Measurements from ENCODE around the gene TRIM17.

Gene TRIM17

DNA sequence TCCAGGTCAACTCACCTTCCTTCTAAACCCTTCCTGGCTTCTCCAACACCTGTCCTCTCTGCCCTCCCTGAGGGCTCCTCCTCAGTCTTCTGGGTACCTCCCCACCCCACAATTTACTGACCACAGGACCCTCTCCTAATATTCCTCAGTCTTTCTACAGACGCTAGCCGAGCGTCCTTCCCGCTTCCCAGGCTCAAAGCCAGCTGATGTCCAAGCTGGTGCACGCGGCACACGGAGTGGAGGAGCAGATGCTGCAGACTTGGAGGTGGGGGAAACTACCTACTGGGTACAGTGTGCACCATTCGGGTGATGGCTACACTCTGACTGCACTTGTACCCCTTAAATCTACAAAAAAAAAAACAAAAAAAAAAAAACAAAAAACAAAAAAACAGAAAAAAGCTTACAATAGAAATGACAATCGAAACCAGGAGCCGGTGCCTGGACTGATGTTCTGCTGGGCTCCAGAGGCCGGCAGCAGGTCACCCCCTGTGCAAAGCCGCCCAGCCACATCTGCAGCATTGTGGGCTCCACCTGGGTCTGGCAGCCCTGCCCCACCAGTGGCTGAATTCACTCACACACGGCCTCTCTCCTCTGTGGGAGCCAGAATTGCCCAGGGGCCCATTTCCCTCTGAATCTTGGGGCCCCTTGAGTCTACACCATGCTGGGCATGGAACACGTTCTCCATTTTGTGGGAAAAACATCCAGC is 17.0 kb downstream of the TRIM17 start:
- H3K27ac ChIP-seq (ENCODE audit: low read depth, low read length) = no peak overlapping the region
- H3K4me3 ChIP-seq (ENCODE audit: low read length) = no peak overlapping the region
- H3K79me2 ChIP-seq (ENCODE audit: control insufficient read depth, insufficient read depth, low read length) = peaks cover 23% of the 10 kb centered on the region
- H3K9ac ChIP-seq (ENCODE audit: low read length) = no peak overlapping the region
- no peak overlapping the region for H4K5ac ChIP-seq (ENCODE audit: low read length)
- no peak overlapping the region for H2AK5ac ChIP-seq (ENCODE audit: low read length)
- peaks cover 2% of the 10 kb centered on the region for H3K4me1 ChIP-seq (ENCODE audit: control insufficient read depth, low read depth, low read length)
- no peak overlapping the region for H3K56ac ChIP-seq (ENCODE audit: low read length)
- H2BK120ac ChIP-seq (ENCODE audit: low read depth, low read length) = no peak overlapping the region
- H3K4ac ChIP-seq (ENCODE audit: low read depth, low read length) = no peak overlapping the region
- DNase-seq = no peak
- H2BK15ac ChIP-seq (replicated peaks; ENCODE audit: low read depth) = no peak overlapping the region
- H3K23ac ChIP-seq (ENCODE audit: low read length) = no peak overlapping the region
- WGBS (ENCODE audit: extremely low coverage, insufficient coverage, low lambda C conversion rate) = no CpG with 5 or more reads among the region's 14 CpGs
- H3K36me3 ChIP-seq (ENCODE audit: control insufficient read depth, insufficient read depth, low read length) = peaks cover 14% of the 10 kb centered on the region
- no peaks in the 10 kb centered on the region for H3K27me3 ChIP-seq (ENCODE audit: insufficient read depth, low read length, poor library complexity)
- no peak overlapping the region for H3K18ac ChIP-seq (ENCODE audit: low read length)
- H4K8ac ChIP-seq (ENCODE audit: low read depth, low read length) = no peak overlapping the region
- no peak overlapping the region for H2BK5ac ChIP-seq (ENCODE audit: low read length)
- peaks cover 30% of the 10 kb centered on the region for H3K79me1 ChIP-seq (ENCODE audit: low read length)
- no peak overlapping the region for H3K4me2 ChIP-seq (ENCODE audit: low read length)

DNA sequence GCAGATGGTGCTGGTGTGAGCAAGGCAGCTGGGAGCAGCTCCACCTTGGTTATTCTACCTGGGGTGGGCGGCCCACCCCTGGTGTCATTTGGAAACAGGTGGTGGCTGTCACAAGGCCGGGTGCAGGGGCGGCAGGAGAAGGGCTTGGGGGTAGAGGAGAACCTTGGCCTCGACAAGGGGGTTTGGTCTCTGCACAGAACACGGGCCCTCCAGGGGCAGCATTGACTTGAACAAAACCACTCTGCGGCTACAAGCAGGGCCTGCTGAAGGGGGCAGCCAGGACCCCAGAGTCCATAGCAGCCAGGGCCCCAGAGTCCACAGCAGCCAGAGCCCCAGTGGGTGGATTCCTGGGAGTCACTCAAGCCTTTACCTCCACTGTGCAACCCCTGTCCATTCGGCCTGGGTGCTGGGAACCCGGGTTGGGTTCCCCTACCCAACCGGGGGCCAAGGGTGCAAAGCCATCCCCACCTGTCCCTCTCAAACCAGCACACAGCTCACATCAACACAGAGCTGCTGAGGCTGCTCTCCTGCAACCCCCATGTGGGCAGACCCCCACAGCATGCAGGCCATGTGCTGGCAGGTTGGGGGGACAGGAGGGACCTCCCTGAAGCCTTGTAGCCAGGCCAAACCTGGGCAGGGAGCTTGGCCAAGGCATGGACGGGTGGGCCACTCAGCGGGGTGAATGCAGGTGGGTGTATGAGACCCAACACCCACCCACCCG is 17.8 kb downstream of the TRIM17 start:
- Histone ChIP-seq H4K8ac (ENCODE audit: low read depth, low read length) (no peak overlapping the region), H3K27ac (ENCODE audit: low read depth, low read length) (no peak overlapping the region), H3K9ac (ENCODE audit: low read length) (no peak overlapping the region), H3K79me1 (ENCODE audit: low read length) (peaks cover 22% of the 10 kb centered on the region), H3K79me2 (ENCODE audit: control insufficient read depth, insufficient read depth, low read length) (peaks cover 15% of the 10 kb centered on the region), H4K5ac (ENCODE audit: low read length) (no peak overlapping the region), H3K4me3 (ENCODE audit: low read length) (no peak overlapping the region), H3K4me2 (ENCODE audit: low read length) (no peak overlapping the region), H3K36me3 (ENCODE audit: control insufficient read depth, insufficient read depth, low read length) (peaks cover 12% of the 10 kb centered on the region), H3K56ac (ENCODE audit: low read length) (no peak overlapping the region), H3K4me1 (ENCODE audit: control insufficient read depth, low read depth, low read length) (no peaks in the 10 kb centered on the region), H3K27me3 (ENCODE audit: insufficient read depth, low read length, poor library complexity) (no peaks in the 10 kb centered on the region), H3K23ac (ENCODE audit: low read length) (no peak overlapping the region), H2BK120ac (ENCODE audit: low read depth, low read length) (no peak overlapping the region), H2BK5ac (ENCODE audit: low read length) (no peak overlapping the region), H2BK15ac (replicated peaks; ENCODE audit: low read depth) (no peak overlapping the region), H2AK5ac (ENCODE audit: low read length) (no peak overlapping the region), H3K18ac (ENCODE audit: low read length) (no peak overlapping the region), H3K4ac (ENCODE audit: low read depth, low read length) (no peak overlapping the region)
- DNase-seq = no peak
- no CpG with 5 or more reads among the region's 12 CpGs for WGBS (ENCODE audit: extremely low coverage, insufficient coverage, low lambda C conversion rate)

DNA sequence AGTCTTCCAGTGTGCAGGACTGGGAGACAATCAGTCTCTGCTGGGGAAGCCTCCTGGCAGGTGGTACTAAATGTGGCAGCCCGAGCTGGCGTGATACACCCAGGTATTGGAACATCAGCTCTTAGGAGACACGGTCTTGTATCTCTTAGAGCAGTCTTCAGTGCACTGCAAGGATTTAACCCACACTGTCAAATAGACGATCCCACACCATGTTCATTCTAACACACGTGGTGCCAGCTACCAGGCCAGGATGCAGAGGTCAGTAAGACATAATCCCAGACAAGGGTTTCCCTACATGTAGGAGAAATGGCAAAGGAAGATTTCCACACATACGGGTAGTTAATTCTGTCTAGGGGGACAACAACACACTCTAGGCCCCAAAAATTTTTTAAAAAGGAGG is 18.7 kb downstream of the TRIM17 start:
- Histone ChIP-seq H3K23ac (ENCODE audit: low read length) (no peak overlapping the region), H3K56ac (ENCODE audit: low read length) (no peak overlapping the region), H3K4me2 (ENCODE audit: low read length) (no peak overlapping the region), H3K79me2 (ENCODE audit: control insufficient read depth, insufficient read depth, low read length) (peaks cover 9% of the 10 kb centered on the region), H2BK15ac (replicated peaks; ENCODE audit: low read depth) (no peak overlapping the region), H3K79me1 (ENCODE audit: low read length) (peaks cover 15% of the 10 kb centered on the region), H3K36me3 (ENCODE audit: control insufficient read depth, insufficient read depth, low read length) (peaks cover 11% of the 10 kb centered on the region), H2BK120ac (ENCODE audit: low read depth, low read length) (no peak overlapping the region), H4K5ac (ENCODE audit: low read length) (no peak overlapping the region), H3K4me1 (ENCODE audit: control insufficient read depth, low read depth, low read length) (no peaks in the 10 kb centered on the region), H3K27me3 (ENCODE audit: insufficient read depth, low read length, poor library complexity) (no peaks in the 10 kb centered on the region), H4K8ac (ENCODE audit: low read depth, low read length) (no peak overlapping the region), H3K9ac (ENCODE audit: low read length) (no peak overlapping the region), H2BK5ac (ENCODE audit: low read length) (no peak overlapping the region), H3K4me3 (ENCODE audit: low read length) (no peak overlapping the region), H3K4ac (ENCODE audit: low read depth, low read length) (no peak overlapping the region), H2AK5ac (ENCODE audit: low read length) (no peak overlapping the region), H3K18ac (ENCODE audit: low read length) (no peak overlapping the region), H3K27ac (ENCODE audit: low read depth, low read length) (no peak overlapping the region)
- DNase-seq = no peak
- no CpG with 5 or more reads among the region's 6 CpGs for WGBS (ENCODE audit: extremely low coverage, insufficient coverage, low lambda C conversion rate)

DNA sequence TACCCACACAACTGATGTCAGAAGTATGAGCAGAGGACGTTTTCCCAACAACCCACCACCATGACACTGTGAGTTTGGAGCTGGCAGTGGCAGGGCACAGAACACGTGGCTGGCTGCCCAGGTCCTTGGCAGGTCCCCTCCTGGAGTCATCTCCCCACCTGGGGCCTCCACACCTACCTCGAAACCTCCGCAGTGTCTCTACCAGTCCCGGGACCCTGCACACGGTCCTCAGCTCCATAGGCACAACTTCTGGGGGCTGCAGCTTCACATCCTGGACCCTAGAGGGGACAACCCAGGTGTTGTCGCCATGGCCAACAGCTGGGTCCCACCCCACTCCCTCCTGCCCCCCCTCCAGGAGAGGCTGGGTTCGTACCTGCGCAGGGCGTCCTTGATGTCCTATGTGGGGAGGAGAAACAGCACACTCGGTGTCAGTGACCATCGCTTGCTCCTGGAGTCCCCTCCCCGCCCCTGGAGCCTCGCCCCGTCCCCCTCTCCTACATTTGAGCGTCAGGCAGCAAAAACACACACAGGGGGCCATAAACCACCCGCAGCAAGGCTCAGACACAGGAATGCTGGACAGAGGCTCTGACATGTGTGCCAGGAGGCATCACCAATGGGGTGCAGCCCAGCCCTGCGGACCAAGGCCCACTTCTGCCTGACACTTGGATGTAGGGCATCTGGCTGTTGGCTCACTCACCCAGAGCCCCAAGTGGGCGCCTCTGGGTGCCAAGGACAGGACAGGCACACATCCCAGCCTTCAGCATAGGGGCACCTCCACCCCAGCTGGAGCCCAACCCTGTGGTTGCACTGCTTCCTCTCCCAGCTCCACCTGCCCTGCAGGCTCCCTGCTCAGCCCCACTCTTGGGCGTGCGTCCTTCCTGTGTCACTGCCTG is 19.6 kb downstream of the TRIM17 start:
- Histone ChIP-seq H3K18ac (ENCODE audit: low read length) (no peak overlapping the region), H2BK15ac (replicated peaks; ENCODE audit: low read depth) (no peak overlapping the region), H3K4ac (ENCODE audit: low read depth, low read length) (no peak overlapping the region), H3K9ac (ENCODE audit: low read length) (no peak overlapping the region), H4K8ac (ENCODE audit: low read depth, low read length) (no peak overlapping the region), H3K27ac (ENCODE audit: low read depth, low read length) (no peak overlapping the region), H3K4me3 (ENCODE audit: low read length) (no peak overlapping the region), H3K27me3 (ENCODE audit: insufficient read depth, low read length, poor library complexity) (no peaks in the 10 kb centered on the region), H2BK120ac (ENCODE audit: low read depth, low read length) (no peak overlapping the region), H3K79me1 (ENCODE audit: low read length) (peaks cover 7% of the 10 kb centered on the region), H2BK5ac (ENCODE audit: low read length) (no peak overlapping the region), H3K23ac (ENCODE audit: low read length) (no peak overlapping the region), H4K5ac (ENCODE audit: low read length) (no peak overlapping the region), H3K56ac (ENCODE audit: low read length) (no peak overlapping the region), H3K4me2 (ENCODE audit: low read length) (no peak overlapping the region), H3K36me3 (ENCODE audit: control insufficient read depth, insufficient read depth, low read length) (peaks cover 11% of the 10 kb centered on the region), H2AK5ac (ENCODE audit: low read length) (no peak overlapping the region), H3K79me2 (ENCODE audit: control insufficient read depth, insufficient read depth, low read length) (peaks cover 1% of the 10 kb centered on the region), H3K4me1 (ENCODE audit: control insufficient read depth, low read depth, low read length) (no peaks in the 10 kb centered on the region)
- WGBS (ENCODE audit: extremely low coverage, insufficient coverage, low lambda C conversion rate) = no CpG with 5 or more reads among the region's 21 CpGs
- no peak for DNase-seq

DNA sequence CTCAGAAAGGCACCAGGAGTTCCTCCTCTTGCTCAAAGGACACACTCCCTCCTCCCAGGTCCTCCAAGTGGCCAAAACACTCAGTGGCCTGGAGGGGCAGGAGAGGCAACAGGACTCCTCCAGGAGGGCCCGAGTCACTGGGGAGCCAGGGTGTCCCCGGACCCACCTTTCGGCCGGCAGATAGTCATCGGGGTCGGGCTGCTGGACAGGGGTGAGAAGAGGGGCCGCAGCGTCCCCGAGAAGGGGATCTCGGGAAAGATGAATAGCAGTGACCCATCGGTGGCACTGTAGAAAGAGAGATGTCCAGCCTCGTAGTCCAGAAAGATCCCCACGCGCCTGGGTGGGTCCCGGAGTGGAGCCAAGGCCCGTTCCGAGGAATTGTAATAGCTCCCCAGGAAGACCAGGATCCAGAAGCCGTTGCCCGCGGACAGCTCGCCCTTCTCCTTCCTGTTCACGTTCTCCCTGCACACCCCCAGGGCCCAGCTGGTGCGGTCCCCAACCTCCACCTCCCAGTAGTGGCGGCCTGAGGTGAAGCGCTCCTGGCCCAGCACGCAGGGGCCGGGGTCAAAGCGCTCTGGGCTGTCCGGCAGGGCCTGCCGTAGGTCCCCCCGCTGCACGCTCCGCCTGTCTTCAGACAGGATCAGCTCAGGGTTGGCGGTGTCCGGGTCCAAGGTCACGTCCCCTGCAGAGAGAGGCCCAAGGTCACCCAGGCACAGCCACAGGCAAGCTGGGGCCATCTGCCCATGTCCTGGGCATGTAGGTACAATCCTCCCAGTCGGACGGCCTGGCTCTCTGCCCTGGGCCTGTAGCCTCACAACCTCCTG is 21.9 kb downstream of the TRIM17 start:
- Histone ChIP-seq H3K27me3 (ENCODE audit: insufficient read depth, low read length, poor library complexity) (no peaks in the 10 kb centered on the region), H3K23ac (ENCODE audit: low read length) (no peak overlapping the region), H3K56ac (ENCODE audit: low read length) (no peak overlapping the region), H2BK15ac (replicated peaks; ENCODE audit: low read depth) (no peak overlapping the region), H3K79me2 (ENCODE audit: control insufficient read depth, insufficient read depth, low read length) (no peaks in the 10 kb centered on the region), H3K4me3 (ENCODE audit: low read length) (no peak overlapping the region), H2AK5ac (ENCODE audit: low read length) (no peak overlapping the region), H2BK120ac (ENCODE audit: low read depth, low read length) (no peak overlapping the region), H4K5ac (ENCODE audit: low read length) (no peak overlapping the region), H3K4me1 (ENCODE audit: control insufficient read depth, low read depth, low read length) (no peaks in the 10 kb centered on the region), H3K9ac (ENCODE audit: low read length) (no peak overlapping the region), H3K36me3 (ENCODE audit: control insufficient read depth, insufficient read depth, low read length) (peaks cover 9% of the 10 kb centered on the region), H3K4ac (ENCODE audit: low read depth, low read length) (no peak overlapping the region), H3K18ac (ENCODE audit: low read length) (no peak overlapping the region), H3K27ac (ENCODE audit: low read depth, low read length) (no peak overlapping the region), H4K8ac (ENCODE audit: low read depth, low read length) (no peak overlapping the region), H2BK5ac (ENCODE audit: low read length) (no peak overlapping the region), H3K79me1 (ENCODE audit: low read length) (peaks cover 2% of the 10 kb centered on the region), H3K4me2 (ENCODE audit: low read length) (no peak overlapping the region)
- no peak for DNase-seq
- no CpG with 5 or more reads among the region's 38 CpGs for WGBS (ENCODE audit: extremely low coverage, insufficient coverage, low lambda C conversion rate)

Measured in mesendoderm (in vitro differentiated cells).